GM10248 (cell line): ENCODE measurements around the gene NPAS2.

Source experiments
- CTCF ChIA-PET: fragments of 300-600 bp; sonication (Branson Sonifier 250); formaldehyde crosslinking; extraction: SDS; loops from one replicate; lab custom pipeline; 2021; ENCODE audit warnings: antibody characterized with exemption; lab: Yijun Ruan, JAX
- POLR2A ChIA-PET: fragments of 350-650 bp; sonication (Branson Sonifier 250); formaldehyde crosslinking; extraction: SDS; loops from one replicate; lab custom pipeline; 2020; ENCODE audit warnings: antibody characterized with exemption; lab: Yijun Ruan, JAX
- DNase-seq: peaks from one replicate; pipeline ENCODE4 v3.0.0; 2012; ENCODE audit errors: extremely low spot score
- TF ChIP-seq, protein P1 (sequence below): IDR thresholded peaks from 2 replicates; pipeline ENCODE4 v1.5.1; 2012; ENCODE audit warnings: mild to moderate bottlenecking, low read depth; ENCODE audit errors: extremely low read depth, missing control alignments, control extremely low read depth

The NPAS2 gene

DNA sequence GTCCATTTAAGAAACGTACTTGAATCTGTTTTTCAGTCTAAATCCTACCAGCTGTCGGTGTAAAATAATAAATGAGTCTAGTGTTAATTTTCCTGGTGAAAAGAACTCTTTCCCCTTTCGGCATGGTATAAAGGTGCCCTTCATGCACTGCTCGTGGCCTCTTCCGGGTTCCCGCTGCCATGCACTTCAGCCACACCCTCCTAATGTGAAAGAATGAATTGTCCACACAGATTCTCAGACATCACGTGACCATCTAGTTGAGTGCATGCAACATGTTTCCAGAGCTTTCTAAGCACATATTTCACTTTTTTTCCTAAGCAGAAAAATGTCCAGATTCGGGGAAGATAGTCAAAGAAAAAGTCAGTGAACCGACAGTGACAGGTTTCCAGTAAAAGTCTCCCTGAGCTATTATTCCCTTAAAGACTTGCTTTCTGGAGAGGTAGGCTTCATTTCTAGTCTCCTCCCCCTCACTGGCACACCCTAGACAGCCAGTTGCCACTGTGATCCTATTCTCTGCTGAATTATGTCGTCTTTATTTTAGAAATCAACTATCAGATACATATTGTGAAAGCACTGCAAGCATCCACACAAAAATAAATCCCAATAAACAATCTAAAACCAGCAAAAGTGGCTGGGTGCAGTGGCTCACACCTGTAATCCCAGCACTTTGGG lies 116.3 kb downstream of the NPAS2 start:
- CTCF ChIA-PET = no interaction called here

DNA sequence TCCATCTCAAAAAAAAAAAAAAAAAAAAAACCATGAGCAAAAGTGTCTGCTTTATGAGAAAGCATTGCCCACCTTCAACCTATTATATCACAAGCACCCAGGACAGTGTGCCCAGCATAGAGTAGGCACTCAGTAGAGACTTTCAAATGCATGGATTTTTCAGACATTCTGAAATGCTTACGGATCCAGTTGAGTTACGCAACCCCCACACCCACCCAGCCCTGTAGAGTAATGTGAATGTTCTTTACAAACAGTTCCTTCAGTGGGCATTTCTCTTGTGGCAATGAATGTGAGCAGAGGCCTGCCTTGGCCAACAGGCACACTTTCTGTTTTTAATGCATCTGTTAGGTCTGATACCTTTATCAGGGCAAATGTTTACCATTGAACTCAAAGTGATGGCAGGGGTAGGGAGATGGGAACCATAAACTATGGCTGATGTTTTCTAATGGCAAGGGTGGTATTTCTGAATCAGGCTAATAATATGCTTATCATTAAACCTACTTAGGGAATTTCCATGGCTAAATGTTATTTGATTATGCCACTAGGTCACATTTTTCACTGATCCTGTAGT lies 117.1 kb downstream of the NPAS2 start:
- TF ChIP-seq, protein P1, sequence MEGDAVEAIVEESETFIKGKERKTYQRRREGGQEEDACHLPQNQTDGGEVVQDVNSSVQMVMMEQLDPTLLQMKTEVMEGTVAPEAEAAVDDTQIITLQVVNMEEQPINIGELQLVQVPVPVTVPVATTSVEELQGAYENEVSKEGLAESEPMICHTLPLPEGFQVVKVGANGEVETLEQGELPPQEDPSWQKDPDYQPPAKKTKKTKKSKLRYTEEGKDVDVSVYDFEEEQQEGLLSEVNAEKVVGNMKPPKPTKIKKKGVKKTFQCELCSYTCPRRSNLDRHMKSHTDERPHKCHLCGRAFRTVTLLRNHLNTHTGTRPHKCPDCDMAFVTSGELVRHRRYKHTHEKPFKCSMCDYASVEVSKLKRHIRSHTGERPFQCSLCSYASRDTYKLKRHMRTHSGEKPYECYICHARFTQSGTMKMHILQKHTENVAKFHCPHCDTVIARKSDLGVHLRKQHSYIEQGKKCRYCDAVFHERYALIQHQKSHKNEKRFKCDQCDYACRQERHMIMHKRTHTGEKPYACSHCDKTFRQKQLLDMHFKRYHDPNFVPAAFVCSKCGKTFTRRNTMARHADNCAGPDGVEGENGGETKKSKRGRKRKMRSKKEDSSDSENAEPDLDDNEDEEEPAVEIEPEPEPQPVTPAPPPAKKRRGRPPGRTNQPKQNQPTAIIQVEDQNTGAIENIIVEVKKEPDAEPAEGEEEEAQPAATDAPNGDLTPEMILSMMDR = no peak
- no peak for DNase-seq
- ChIA-PET CTCF (no interaction called here), POLR2A (no interaction called here)

More for the DNA sequence above, 116.3 kb downstream of the NPAS2 start:
- POLR2A ChIA-PET = no interaction called here
- DNase-seq = no peak
- TF ChIP-seq, protein P1 = no peak

DNA sequence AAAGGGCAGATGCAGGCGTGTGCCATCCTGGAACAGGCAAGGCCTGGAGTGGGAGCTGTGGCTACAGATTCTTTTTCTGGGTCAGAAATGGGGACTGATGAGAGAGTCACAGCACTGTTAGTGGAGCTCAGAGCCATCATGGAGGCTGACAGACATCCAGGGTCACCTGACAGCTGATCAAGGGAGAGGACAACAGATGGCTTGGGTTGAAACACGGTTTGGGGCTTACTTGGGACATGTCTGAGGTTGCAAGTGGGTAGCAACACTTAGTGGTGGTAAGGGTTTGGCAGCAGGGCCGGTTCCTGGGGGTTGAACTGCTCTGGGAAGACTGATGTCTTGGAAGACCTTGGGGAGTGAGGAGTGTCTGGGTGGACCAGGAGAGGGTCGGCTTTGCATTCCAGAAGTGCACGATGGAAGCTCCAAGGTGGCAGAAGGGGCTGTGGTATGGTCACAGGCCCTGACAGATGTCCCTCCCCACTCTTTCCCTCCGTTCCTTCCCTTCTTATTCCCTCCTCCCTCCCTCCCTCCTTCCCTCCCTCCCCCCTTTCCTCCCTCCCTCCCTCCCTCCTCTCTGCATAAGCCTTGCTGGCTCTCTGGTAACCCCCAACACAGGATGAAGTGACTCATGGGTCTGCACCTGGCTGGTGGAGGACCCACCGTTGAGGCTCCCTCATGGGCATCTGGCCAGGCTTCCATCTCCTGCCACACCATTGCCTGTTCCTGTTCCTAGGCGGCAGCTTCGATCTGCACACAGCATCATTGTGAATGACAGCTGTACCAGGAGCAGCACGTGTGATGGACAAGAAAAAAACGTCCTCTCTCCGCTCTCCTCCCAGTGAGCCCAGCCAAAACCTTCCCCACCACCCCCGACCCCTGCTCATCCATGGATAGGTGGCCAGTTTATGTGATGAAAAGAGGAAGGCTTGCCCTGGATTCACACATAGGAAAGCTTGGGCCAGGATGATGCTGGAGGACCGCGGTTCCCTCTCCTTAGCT lies 118.4 kb downstream of the NPAS2 start:
- TF ChIP-seq, protein P1 = no peak
- ChIA-PET POLR2A (no interaction called here), CTCF (no interaction called here)
- no peak for DNase-seq

DNA sequence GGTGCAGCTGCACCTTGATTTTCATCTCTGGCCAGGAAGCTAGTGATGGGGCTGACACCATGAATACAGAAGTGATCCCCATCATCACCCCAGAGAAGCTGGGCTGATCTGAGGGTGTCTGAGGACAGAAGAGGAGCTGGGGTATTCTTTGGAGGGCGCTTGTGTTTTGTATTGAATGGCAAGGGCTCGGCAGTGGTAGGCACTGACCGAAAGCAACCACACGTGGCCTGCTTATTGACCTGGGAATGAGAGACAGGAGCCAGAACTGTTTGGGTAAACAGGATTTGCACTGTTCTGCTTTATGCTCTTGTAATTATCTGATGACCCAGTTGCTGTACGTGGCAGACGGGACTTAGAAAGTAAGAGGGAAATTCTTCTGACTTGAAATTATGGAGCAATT lies 119.5 kb downstream of the NPAS2 start:
- ChIA-PET POLR2A (no interaction called here), CTCF (no interaction called here)
- TF ChIP-seq, protein P1 = no peak
- DNase-seq = no peak

DNA sequence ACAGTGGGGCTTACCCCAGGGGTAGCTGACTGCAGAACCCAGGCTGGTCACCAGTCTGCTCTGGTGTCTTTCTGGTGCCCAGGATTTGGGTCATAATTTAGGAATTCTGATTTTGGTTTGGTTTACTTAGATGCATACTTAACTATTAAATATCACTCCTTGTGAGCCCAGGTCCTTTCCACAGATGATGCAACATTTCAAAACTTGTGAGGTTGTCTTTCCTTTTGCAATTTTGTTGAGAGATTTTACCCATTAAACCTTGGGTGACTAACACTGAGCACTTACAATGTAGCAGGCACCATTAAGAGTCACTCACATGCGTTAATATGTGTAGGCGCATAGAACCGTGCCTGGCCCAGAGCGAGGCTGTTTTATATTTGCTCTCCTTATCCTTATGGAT lies 120.3 kb downstream of the NPAS2 start:
- ChIA-PET CTCF (no interaction called here), POLR2A (no interaction called here)
- TF ChIP-seq, protein P1 = no peak
- no peak for DNase-seq
